K562 (cell line): ENCODE results near the gene OR8B12.

Experiments used
- ARHGAP35 ChIP-seq: fragments of 450-650 bp; IDR thresholded peaks from 2 replicates; pipeline ENCODE4 v1.6.1; 2018; ENCODE audit not compliant: partially characterized antibody
- CTCF ChIP-seq, 3 experiments: IDR thresholded peaks in 2 of 3; conservative IDR thresholded peaks in 1 of 3; 2 replicates each; pipeline ENCODE4 v1.5.1; 2011 to 2012; ENCODE audit warnings: low read length in 3 of 3, mild to moderate bottlenecking in 3 of 3, control low read depth in 2 of 3, improper control_type of control experiment in 1 of 3, inconsistent platforms in 1 of 3, low read depth in 1 of 3, mixed read lengths in 1 of 3, moderate library complexity in 1 of 3; ENCODE audit not compliant: insufficient read depth in 2 of 3
- ELF4 ChIP-seq: fragments of 450-650 bp; formaldehyde crosslinking; IDR thresholded peaks from 2 replicates; pipeline ENCODE4 v1.4.0; 2022; ENCODE audit warnings: missing genetic modification characterization
- GTF2A2 ChIP-seq: IDR thresholded peaks from 2 replicates; pipeline ENCODE4 v1.6.1; 2016; ENCODE audit warnings: mild to moderate bottlenecking, missing genetic modification characterization, missing compliant biosample characterization
- MAFF ChIP-seq: IDR thresholded peaks from 2 replicates; pipeline ENCODE4 v1.6.1; 2012; ENCODE audit warnings: low read length, improper control_type of control experiment
- POLR2A ChIP-seq: fragments of 450-650 bp; conservative IDR thresholded peaks from 2 replicates; pipeline ENCODE4 v1.6.1; 2016
- RBBP5 ChIP-seq: fragments of 200-600 bp; sonication (generic); IDR thresholded peaks from 2 replicates; pipeline ENCODE4 v1.6.1; 2012; ENCODE audit warnings: borderline replicate concordance, mild to moderate bottlenecking, low read length, control low read depth, inconsistent platforms; ENCODE audit not compliant: insufficient read depth, poor library complexity, severe bottlenecking
- TAF1 ChIP-seq: IDR thresholded peaks from 2 replicates; pipeline ENCODE4 v1.6.1; 2011; ENCODE audit warnings: mild to moderate bottlenecking, low read length, moderate library complexity; ENCODE audit not compliant: insufficient read depth, control insufficient read depth, severe bottlenecking; ENCODE audit errors: extremely low read depth
- WHSC1 ChIP-seq: IDR thresholded peaks from one replicate; pipeline ENCODE4 v1.6.1; 2012; ENCODE audit warnings: low read length, control low read depth, inconsistent platforms
- ZBTB8A ChIP-seq: fragments of 450-650 bp; IDR thresholded peaks from 2 replicates; pipeline ENCODE4 v1.6.1; 2018; ENCODE audit warnings: mild to moderate bottlenecking, moderate library complexity; ENCODE audit not compliant: partially characterized antibody
- ZNF354B ChIP-seq: fragments of 250-450 bp; sonication (Bioruptor Pico); IDR thresholded peaks from 2 replicates; pipeline ENCODE4 v1.4.0; 2020

DNA sequence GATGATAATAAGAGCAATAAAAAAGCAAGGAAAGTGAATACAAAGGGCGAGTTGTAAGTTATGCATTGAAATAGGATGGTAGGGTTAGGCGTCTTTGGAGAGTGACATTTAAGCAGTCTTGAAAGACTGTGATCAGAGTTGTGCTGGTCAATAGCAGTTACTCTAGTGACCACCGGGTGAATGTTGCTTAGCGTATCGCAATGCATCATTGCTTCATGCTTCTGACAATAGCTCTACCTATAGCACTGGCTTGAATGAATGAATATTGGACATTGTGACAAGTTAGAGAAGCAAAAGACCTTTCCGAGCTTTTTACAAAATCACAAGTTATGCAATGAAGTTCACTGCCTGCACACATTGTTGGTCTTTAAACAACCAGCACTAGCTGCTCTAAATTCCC, 7.7 kb upstream of the OR8B12 start:
- TF ChIP-seq POLR2A = no peak
- no peak for TF ChIP-seq GTF2A2 (tag)
- TF ChIP-seq ZBTB8A = no peak
- no peak for TF ChIP-seq RBBP5
- TF ChIP-seq TAF1 = no peak
- TF ChIP-seq ARHGAP35 = no peak
- TF ChIP-seq MAFF = no peak
- TF ChIP-seq WHSC1 = no peak
- no peak for TF ChIP-seq ELF4 (CRISPR knock-in tag)
- TF ChIP-seq CTCF (IDR thresholded peaks at IDR 0.05 in 2 of 3, conservative IDR thresholded peaks at IDR 0.05 in 1 of 3; ENCODE audit: insufficient read depth in 2 of 3, low read depth in 1 of 3, low read length in 3 of 3) = no peak
- TF ChIP-seq ZNF354B = no peak
